Activated T-cell treated with anti-CD3 and anti-CD28 coated beads for 24 hours (primary cell): ENCODE data around the gene PRDM1.
"Not testable (repeated sequence)": the region's sequence is repeated elsewhere in the genome, so short reads cannot be mapped to it uniquely, and the experiment has no call there.

Experiments
- DNase-seq: peaks from one replicate; pipeline ENCODE4 v3.0.0-alpha.2; 2020; ENCODE audit warnings: low read depth

PRDM1 gene

DNA sequence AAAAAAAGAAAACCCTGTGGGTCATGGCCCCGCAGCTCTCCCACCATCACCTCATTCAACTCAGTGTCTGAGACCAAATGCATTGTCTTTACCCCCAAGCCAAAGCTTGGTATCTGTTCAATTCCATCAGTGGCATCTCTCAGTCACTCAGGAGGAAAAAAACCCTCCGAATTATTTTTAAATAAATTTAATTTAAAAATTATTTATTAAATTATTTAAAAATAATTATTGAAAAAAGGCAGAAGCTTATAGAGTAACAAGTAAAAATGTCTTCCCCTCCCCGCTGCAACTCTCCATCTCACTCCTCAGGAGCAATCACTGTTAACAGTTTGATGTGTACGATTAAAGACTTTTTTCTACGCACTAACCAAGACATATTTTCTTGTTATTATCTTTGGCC is 50.7 kb downstream of the PRDM1 start:
- no peak for DNase-seq

DNA sequence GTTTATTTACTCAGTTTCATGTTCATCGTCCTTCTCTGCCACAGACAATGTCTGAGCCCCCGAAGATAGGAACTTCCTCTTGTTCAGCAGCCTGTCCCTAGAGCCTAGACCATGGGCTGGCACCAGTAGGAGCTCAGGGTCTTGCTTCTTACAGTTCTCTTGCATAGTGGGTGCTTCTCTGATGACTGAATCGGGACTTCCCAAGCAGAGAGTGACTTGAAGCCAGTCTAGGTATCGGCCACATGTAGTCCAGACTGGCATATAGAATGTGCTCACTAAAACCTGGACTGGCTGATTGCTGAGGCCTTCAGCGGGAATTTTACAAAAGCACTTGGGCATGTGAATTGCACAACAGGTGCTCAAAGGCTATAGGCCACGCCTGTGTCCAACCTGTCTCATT is 52.0 kb downstream of the PRDM1 start:
- no peak for DNase-seq

DNA sequence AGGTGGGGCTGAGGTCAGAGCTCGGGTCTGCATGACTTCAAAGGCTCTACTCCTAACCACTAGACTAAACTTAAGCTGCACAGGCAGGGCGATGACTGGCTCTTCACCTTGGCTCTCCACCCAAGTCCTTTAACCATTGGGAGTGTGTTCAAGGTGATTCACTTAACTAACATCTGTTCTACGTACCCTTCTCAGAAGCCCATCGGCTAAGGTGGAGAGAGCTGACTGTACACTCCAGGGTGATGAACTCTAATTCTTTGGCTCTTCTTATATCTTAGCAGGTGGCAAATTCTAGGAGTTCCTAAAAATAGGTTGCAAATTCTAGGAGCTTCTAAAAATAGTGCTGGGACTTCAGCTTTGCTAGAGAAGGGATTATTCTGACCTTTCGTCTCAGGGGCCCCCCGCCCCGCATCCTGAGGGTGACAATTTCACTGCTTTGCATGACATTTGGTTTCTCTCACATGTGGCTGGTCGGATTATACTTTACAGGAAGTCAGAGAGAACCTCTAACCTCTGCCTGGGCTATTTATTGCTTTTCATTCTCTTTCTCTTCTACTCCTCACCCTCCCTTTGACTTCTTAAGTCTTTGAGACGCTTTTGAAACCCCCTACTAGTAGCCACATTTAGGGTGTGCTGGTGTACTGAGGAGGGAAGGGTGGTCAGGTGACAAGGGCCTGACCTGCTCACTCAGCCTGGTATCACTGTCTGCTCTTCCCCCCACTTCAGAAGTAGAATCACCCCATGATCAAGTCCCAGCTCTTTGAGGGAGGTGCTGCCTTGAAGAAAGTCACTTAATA is 55.5 kb downstream of the PRDM1 start:
- no peak for DNase-seq

DNA sequence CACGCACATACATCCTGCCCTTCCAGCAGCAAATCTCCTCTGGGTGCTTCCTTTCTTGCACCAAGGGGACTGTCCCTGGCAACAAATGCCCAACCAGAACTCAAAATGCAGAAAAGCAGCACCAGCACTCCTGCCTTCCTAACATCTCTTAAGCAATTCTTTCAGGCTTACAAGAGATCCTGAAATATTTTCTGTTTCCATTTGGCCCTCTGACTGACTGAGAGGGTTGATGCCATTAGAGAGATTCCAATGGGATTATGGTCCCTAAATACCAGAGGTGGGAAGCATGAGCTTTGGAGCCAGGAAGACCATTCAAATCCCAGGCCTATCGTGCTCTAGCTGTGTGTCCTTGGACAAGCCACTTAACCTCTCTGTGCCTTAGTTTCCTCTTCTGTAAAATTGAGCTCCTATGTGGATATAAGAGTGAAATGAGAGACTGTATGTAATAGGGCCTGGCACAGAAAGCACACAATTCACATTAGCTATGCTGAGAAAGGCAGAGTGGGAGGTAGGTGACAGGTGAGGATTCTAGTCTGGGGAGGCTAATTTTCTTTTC is 56.8 kb downstream of the PRDM1 start:
- no peak for DNase-seq

DNA sequence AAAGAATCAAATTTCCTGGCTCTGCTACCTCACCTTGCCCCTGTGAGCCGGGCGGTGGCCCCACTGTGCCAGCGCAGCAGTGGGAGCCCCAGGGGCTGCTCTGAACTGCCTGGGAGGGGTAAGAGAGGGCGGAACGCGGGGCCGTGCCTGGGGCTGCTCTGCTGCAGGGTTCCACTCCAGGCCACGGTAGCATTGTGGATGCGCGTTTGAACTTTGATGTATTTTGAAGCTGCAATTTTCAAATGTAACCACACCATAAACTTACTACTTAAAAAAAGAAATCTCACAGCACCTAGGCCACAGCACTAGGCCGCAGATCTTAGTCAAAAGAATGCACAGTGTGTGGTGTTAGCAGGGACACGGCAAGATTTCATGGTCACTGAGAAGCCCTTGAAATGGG is 57.5 kb downstream of the PRDM1 start:
- no peak for DNase-seq

DNA sequence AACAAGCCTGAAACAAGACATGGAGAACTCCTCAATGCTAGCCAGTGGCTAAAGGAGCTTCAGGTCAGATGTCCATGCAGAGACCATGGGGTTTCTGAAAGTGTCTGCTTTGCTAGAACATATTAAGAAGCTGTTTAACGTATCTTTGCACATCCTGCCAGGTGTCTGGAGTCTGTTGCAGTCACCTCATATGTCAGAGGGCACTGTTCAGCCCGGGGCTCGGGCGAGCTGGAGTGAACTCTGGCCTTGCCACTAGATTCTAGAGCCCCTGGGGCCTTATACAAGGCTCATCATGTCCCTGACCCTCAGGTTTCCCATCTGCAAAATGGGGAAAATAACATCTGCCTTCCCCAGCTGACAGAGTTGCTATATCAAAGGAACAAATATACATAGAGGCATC is 59.0 kb downstream of the PRDM1 start:
- DNase-seq, result no peak

DNA sequence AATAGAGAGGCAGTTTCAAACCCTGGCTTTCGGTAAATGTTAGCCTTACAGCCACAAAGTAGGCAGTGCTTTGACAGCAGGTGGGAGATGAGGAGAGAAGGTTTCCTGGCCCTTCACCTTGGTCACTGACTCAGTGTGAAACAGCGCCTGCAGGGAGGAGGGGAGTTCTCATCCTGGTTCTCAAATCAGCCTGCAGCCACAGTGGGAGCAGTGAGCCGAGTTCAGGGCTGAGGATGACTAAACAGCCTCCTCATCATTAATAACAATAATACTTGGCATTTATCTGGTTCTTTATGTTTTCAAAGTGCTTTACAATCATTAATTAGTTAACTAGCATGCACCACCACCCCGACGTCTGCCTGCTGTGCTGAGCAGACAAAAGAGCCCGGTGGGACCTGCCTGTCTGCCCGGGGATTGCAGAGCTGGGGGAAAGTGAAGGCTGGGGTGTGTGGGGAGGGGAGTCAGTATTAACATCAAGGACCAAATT is 59.6 kb downstream of the PRDM1 start:
- DNase-seq, result no peak

DNA sequence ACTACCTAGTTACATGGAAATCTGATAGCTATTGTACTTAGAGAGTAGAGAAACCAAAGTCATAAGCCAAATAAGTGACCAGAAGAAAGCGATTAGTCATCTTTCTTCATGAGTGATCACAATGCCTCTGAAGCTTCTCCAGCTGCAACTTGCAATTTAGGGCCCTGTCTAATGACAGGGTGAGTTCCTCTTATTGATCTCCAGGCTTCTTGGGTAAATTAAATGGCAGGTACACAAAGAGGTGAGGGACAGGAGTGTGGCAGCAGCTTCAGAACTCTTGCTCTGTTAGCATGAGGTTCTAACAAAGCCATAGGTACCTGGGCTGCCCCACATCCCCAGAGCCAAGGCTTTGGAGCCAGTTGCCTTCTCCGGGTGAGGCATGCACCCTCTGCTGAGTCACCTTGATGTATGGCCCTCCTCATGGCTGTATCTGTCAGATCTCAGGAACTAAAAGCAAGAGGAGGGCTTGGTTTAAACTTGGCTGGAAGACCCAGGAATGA is 60.8 kb downstream of the PRDM1 start:
- no peak for DNase-seq

DNA sequence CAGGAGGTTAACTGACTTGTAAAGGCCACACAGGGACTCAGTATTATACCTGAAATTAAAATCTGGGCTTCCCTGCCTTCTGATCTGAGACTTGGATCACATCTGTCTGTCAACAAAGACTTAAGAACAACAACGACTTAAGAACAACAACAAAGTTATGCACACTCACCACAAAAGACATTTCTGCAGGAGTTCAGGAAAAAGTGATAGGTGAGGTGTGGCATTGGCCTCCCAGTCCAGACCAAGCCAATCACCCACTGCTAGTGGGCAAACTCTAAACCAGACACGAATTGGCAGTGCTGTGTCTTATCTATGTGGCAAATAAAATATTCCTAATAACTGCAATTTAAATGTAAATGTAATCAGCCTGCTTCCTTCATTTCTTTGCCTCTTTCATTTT is 61.3 kb downstream of the PRDM1 start:
- DNase-seq, result no peak

DNA sequence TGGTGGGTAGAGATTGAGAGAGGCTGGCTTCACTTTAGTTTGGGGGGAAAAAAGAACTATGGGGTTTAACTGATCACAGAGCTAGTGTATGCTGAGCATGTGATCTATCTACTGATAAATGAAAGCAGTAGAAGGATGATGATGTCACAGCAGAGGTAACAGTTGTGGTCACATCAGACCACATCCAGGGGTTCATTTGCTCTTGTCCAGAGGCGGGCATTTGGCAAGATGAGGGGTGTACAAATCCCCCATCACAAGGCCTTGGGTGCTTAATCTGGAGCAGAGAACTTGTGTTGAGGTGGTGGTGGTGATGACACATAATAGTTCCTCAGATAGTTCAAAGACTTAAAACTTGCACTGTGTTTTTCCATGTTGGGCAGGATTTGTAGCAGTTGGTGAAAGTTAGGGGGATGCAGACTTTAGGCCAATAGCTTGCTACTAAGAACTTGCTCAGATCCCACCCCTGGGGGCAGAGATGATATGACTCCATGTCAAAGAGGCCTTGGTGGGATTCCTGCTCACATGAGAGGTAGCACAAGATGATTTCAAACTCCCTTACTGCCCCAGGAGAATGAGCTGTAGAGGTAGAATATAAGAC is 63.4 kb downstream of the PRDM1 start:
- no peak for DNase-seq

DNA sequence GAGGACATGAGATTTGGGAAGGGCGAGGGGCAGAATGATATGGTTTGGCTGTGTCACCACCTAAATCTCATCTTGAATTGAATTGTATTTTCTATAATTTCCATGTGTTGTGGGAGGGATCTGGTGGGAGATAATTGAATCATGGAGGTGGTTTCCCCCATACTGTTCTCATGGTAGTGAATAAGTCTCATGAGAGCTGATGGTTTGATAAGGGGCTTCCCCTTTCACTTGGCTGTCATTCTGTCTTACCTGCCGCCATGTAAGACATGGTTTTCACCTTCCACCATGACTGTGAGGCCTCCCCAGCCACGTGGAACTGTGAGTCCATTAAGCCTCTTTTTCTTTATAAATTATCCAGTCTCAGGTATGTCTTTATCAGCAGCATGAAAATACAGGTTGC is 66.3 kb downstream of the PRDM1 start:
- DNase-seq, result not testable (repeated sequence)

DNA sequence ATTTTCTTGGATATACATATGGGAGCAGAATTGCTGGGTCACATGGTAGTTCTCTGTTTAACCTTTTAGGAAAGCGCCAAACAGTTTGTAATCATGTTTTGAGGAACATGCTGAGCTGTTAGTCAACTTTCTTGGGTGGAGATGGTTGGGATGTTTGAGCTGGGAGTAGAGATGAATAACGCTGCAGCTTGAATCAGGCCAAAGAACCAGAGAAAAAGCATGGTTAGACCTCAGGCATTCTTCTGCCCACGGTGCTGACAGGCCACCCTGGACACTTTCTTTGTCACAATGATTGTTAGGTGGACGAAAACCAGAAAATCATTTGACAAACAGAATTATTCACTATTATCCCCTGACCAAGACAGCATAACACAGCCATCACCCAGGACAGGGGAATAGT is 66.8 kb downstream of the PRDM1 start:
- DNase-seq, result no peak

DNA sequence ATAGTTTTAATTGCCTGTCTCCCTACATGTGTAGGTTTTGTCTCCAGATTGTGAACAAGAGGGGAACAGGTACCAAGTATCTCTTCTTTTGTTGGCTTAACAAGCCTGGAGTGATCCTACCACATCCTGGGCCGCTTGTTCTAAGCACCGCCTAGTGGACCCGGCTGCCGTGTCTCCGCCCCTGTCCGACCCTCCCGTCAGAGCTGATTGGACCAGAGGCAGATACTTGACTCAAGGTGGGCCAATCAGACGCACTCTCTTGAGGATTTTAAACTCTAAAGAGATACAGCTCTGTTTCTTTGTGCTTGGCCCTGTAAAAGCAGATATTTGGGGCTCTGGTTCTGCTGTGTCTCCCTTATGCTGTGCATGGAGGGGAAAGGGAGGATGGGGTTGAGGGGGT is 68.2 kb downstream of the PRDM1 start:
- DNase-seq, result no peak

DNA sequence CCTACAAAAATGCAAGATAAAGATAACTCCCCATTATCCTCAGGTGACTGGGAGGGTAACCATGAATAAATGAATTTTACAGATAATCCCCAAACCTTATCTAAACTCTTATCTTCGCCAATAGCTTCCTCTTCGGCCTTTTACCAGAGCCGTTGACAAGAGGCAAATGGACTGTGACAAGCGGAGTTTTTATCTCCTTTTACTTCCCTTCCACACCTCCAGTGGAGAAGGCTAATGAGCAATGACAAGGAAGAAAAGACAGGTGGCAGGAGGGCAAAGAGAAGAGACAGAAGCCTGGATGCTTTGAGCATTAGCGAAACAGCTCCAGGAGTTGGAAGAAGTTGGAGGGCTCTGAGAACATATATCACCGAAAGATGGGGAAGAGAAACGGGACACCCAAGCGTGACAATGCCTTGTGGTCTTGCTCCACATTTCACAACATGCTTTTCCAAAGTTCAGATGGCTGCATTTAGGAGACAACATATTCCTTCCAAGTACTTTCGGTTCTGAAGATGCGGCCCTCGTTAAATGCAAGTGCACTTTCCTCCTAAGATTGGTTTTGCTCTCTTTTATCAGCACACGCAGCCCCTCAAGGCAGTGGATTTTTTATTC is 69.2 kb downstream of the PRDM1 start:
- DNase-seq, result no peak

DNA sequence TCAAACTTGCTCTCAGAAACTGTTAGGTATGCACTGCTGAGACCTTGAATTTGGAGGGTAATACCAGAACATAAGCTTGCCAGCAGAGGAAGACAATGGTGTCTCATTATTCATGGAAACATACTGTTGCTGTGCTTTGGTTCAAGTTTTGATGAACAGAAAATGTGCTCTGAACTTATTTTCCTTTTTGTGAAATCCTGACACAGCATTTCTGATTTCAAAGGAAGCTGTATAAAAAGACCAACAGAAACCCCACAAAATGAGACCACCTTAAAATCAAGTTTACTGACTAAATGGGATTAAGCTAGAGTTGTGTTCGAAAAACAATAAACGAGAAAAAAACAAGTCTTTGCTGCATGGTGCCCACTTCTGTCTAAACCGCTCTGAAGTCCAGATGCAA is 70.3 kb downstream of the PRDM1 start:
- DNase-seq, result no peak

DNA sequence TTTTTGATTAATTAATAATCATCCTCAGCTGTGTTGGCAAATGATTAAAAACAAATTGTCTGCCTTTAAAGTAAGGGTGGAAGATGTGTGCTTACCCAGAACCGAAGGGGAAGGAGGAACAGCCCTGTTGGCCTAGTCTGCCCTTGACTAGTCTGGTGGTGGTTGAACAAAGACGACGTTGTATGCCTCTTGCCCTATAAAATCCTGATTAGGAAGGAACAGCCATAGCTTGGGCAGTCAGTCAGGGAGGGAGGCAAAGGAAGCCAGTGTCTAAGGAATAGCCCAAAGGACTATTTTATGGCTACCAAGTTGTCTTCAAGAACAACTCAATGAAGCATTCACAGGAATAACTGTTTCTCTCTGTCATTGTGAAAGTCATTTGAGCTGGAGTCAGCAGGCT is 70.7 kb downstream of the PRDM1 start:
- no peak for DNase-seq

DNA sequence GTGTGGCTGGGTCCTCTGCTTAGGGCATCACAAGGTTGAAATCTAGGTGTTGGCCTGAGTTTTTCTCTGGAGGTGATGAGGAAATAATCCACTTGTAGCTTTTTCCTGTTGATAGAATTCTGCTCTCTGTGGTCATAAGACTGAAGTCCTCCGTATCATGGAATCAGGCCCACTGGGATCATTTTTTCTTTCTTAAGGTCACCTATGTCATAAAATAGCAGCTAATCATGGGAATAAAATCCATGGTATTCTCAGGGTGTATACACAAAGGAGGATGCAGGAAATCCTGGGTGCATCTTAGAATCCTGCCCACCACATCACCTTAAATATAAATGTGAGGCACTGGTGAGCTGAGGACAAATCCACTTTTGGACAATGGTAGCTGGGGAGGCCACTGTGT is 72.7 kb downstream of the PRDM1 start:
- DNase-seq, result no peak
